Thoracic aorta (tissue), 2 donors: ENCODE results near the gene IFNA10. TPM values are rescaled to one million over a fixed set of nuclear protein-coding genes. Genes with fewer than 3 reads are reported as not detected.
A peak's percentile ranks its signal among the peaks of the same experiment; 100 is the strongest.
"Not testable (repeated sequence)": the region's sequence is repeated elsewhere in the genome, so short reads cannot be mapped to it uniquely, and the experiment has no call there.

Experiments
- ATAC-seq: fragments of 150-250 bp; one replicate; pipeline ENCODE4 v1.8.0; 2017; ENCODE audit warnings: low read depth; ENCODE audit not compliant: insufficient number of reproducible peaks, low FRiP score
- DNase-seq: peaks from one replicate; pipeline ENCODE4 v3.0.0-alpha.2; 2020; ENCODE audit warnings: low spot score
- H3K27ac ChIP-seq, 2 donors: fragments of 200-600 bp; sonication (generic); 1 replicate in 1 of 2; 2 replicates in 1 of 2; pipeline ENCODE4 v1.5.1; 2016; ENCODE audit warnings: mild to moderate bottlenecking in 2 of 2, moderate library complexity in 2 of 2
- H3K27me3 ChIP-seq: fragments of 200-600 bp; sonication (generic); replicated peaks from 2 replicates; pipeline ENCODE4 v1.6.0; 2016; ENCODE audit warnings: mild to moderate bottlenecking; ENCODE audit not compliant: insufficient read depth
- H3K36me3 ChIP-seq: fragments of 200-600 bp; sonication (generic); one replicate; pipeline ENCODE4 v1.5.1; 2016
- H3K4me1 ChIP-seq, 2 donors: fragments of 200-600 bp; sonication (generic); 1 replicate in 1 of 2; 2 replicates in 1 of 2; pipeline versions ENCODE4 v1.5.1 to v1.6.0; 2016; ENCODE audit warnings: low read depth in 2 of 2, mild to moderate bottlenecking in 1 of 2; ENCODE audit not compliant: control insufficient read depth in 1 of 2
- H3K4me3 ChIP-seq: fragments of 200-600 bp; sonication (generic); 2 replicates; pipeline ENCODE4 v1.5.1; 2016; ENCODE audit warnings: mild to moderate bottlenecking
- H3K9me3 ChIP-seq: fragments of 200-600 bp; sonication (generic); 2 replicates; pipeline ENCODE4 v1.5.1; 2016
- CTCF ChIP-seq: fragments of 200-600 bp; sonication (generic); IDR thresholded peaks from one replicate; pipeline ENCODE4 v1.5.1; 2019; ENCODE audit warnings: antibody characterized with exemption
- total RNA-seq, 2 donors: library from RNA; depleted of rRNA; stranded (reverse); fragments of >200 nt; gene quantifications; one replicate each; pipeline versions ENCODE4 v1.1.0 to v1.2.3, GENCODE V29; 2016

Gene IFNA10
- not detected for total RNA-seq

- not testable (repeated sequence) for H3K4me3 ChIP-seq, H3K27ac ChIP-seq, H3K4me1 ChIP-seq, H3K36me3 ChIP-seq, DNase-seq, ATAC-seq, H3K27me3 ChIP-seq, H3K9me3 ChIP-seq
Measured at GRCh38 chr9:21207043-21207442, at the start of gene IFNA10. TSS of gene IFNA10 (minus strand) at chr9:21207143. CDS start at chr9:21207097, 46 bp downstream.

- no peak for ATAC-seq
- TF ChIP-seq CTCF, result no peak
- H3K27ac ChIP-seq, result no peak overlapping the region
- H3K9me3 ChIP-seq, result no peaks in the 10 kb centered on the region
- H3K36me3 ChIP-seq, result no peaks in the 10 kb centered on the region
- no peak for DNase-seq
- no peaks in the 10 kb centered on the region for H3K27me3 ChIP-seq
- peaks cover 0 to 3% of the 10 kb centered on the region in 2 donors for H3K4me1 ChIP-seq
- H3K4me3 ChIP-seq, result no peak overlapping the region
Measured at GRCh38 chr9:21255538-21256212, 48.7 kb upstream of the IFNA10 start.

GRCh38 chr9:21252721-21253547 is 46.0 kb upstream of the IFNA10 start:
- Histone ChIP-seq H3K27me3 (no peaks in the 10 kb centered on the region), H3K4me1 (peaks cover 0 to 3% of the 10 kb centered on the region in 2 donors), H3K27ac (no peak overlapping the region), H3K4me3 (no peak overlapping the region), H3K36me3 (no peaks in the 10 kb centered on the region), H3K9me3 (no peaks in the 10 kb centered on the region)
- ATAC-seq (peak; percentile 39), DNase-seq (no peak)
- peak; percentile 27 for TF ChIP-seq CTCF

GRCh38 chr9:21251638-21252037 is 44.7 kb upstream of the IFNA10 start:
- TF ChIP-seq CTCF, result no peak
- Histone ChIP-seq H3K9me3 (no peaks in the 10 kb centered on the region), H3K4me3 (no peak overlapping the region), H3K27me3 (no peaks in the 10 kb centered on the region), H3K4me1 (peaks cover 0 to 3% of the 10 kb centered on the region in 2 donors), H3K27ac (no peak overlapping the region), H3K36me3 (no peaks in the 10 kb centered on the region)
- DNase-seq, result no peak
- no peak for ATAC-seq

- no peaks in the 10 kb centered on the region for H3K9me3 ChIP-seq
- no peak for TF ChIP-seq CTCF
- H3K4me3 ChIP-seq, result no peak overlapping the region
- no peak for ATAC-seq
- peaks cover 0 to 3% of the 10 kb centered on the region in 2 donors for H3K4me1 ChIP-seq
- H3K27ac ChIP-seq, result no peak overlapping the region
- DNase-seq, result no peak
- H3K27me3 ChIP-seq, result no peaks in the 10 kb centered on the region
- no peaks in the 10 kb centered on the region for H3K36me3 ChIP-seq
Measured at GRCh38 chr9:21251190-21251589, 44.2 kb upstream of the IFNA10 start.
